Measurements from ENCODE around the gene KCNG4. TPM values are rescaled to one million over a fixed set of nuclear protein-coding genes. Genes with fewer than 3 reads are reported as not detected.
A peak's percentile ranks its signal among the peaks of the same experiment; 100 is the strongest.

KCNG4 gene
- total RNA-seq, 1 donor from 2014 or later = not detected

DNA sequence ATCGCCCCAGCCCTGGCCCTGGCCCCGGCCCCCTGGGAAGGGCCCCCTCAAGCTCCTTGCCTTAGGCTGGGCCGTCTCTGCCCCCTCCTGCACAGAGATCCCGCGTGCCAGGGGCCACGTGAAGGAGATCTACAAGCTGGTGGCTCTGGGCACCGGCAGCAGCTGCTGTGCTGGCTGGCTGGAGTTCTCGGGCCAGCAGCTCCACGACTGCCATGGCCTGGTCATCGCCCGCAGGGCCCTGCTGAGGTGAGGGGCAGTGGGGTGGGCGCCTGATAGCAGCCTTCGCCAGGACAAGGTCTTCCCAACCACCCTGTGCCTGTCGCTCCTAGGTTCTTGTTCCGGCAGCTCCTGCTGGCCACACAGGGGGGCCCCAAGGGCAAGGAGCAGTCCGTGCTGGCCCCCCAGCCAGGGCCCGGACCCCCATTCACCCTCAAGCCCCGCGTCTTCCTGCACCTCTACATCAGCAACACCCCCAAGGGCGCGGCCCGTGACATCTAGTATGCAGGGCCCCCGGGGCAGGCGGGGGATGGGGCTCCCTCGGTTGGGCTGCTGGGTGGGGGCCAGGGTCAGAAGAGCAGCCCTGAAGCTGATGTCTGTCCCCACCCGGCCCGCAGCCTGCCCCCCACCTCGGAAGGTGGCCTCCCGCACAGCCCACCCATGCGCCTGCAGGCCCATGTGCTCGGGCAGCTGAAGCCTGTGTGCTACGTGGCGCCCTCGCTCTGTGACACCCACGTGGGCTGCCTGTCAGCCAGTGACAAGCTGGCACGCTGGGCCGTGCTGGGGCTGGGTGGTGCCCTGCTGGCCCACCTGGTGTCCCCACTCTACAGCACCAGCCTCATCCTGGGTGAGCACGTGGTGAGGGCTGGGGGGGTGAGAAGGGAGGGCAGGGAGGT lies 44.4 kb downstream of the KCNG4 start:
- Mint-ChIP-seq H3K36me3 (ENCODE audit: low read depth, unreplicated experiment) (no peaks in the 10 kb centered on the region), H3K4me1 (ENCODE audit: unreplicated experiment) (peaks cover 17% of the 10 kb centered on the region), H3K27ac (ENCODE audit: unreplicated experiment) (no peak overlapping the region), H3K27me3 (ENCODE audit: unreplicated experiment) (peaks cover 4% of the 10 kb centered on the region), H3K9me3 (ENCODE audit: unreplicated experiment) (no peaks in the 10 kb centered on the region), H3K4me3 (ENCODE audit: unreplicated experiment) (no peak overlapping the region)
- no peak for DNase-seq (ENCODE audit: low spot score)
- TF ChIP-seq, protein P1, sequence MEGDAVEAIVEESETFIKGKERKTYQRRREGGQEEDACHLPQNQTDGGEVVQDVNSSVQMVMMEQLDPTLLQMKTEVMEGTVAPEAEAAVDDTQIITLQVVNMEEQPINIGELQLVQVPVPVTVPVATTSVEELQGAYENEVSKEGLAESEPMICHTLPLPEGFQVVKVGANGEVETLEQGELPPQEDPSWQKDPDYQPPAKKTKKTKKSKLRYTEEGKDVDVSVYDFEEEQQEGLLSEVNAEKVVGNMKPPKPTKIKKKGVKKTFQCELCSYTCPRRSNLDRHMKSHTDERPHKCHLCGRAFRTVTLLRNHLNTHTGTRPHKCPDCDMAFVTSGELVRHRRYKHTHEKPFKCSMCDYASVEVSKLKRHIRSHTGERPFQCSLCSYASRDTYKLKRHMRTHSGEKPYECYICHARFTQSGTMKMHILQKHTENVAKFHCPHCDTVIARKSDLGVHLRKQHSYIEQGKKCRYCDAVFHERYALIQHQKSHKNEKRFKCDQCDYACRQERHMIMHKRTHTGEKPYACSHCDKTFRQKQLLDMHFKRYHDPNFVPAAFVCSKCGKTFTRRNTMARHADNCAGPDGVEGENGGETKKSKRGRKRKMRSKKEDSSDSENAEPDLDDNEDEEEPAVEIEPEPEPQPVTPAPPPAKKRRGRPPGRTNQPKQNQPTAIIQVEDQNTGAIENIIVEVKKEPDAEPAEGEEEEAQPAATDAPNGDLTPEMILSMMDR (IDR thresholded peaks at IDR 0.05; ENCODE audit: unreplicated experiment) = no peak

GRCh38 chr16:84194470-84195200 lies 45.2 kb downstream of the KCNG4 start:
- H3K27me3 Mint-ChIP-seq (ENCODE audit: unreplicated experiment) = peaks cover 4% of the 10 kb centered on the region
- no peak for DNase-seq (ENCODE audit: low spot score)
- H3K27ac Mint-ChIP-seq (ENCODE audit: unreplicated experiment) = peak overlapping the region; percentile 18
- no peak overlapping the region for H3K4me3 Mint-ChIP-seq (ENCODE audit: unreplicated experiment)
- no peaks in the 10 kb centered on the region for H3K36me3 Mint-ChIP-seq (ENCODE audit: low read depth, unreplicated experiment)
- H3K9me3 Mint-ChIP-seq (ENCODE audit: unreplicated experiment) = no peaks in the 10 kb centered on the region
- peaks cover 17% of the 10 kb centered on the region for H3K4me1 Mint-ChIP-seq (ENCODE audit: unreplicated experiment)
- TF ChIP-seq, protein P1 (IDR thresholded peaks at IDR 0.05; ENCODE audit: unreplicated experiment) = no peak

DNA sequence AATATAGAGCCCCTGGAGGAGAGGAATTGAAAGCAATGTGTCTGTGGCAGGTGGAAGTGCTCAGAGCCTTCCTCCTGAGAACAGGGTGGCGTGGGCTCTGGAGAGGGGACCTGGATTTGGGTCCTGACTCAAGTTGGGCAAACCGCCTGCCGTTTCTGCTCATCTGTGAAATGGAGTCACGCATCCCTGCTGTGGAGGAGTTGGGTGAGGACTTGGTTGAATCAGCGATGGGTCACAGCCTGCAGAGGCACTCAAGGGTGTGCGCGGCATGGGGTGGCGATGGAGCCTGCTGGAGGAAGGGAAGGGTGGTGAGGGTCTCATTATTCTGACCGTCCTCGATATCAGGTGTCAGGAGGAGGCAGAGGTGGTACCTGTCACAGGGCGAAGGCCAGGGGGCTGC lies 45.8 kb downstream of the KCNG4 start:
- peaks cover 17% of the 10 kb centered on the region for H3K4me1 Mint-ChIP-seq (ENCODE audit: unreplicated experiment)
- peaks cover 4% of the 10 kb centered on the region for H3K27me3 Mint-ChIP-seq (ENCODE audit: unreplicated experiment)
- no peak overlapping the region for H3K27ac Mint-ChIP-seq (ENCODE audit: unreplicated experiment)
- H3K36me3 Mint-ChIP-seq (ENCODE audit: low read depth, unreplicated experiment) = no peaks in the 10 kb centered on the region
- TF ChIP-seq, protein P1 (IDR thresholded peaks at IDR 0.05; ENCODE audit: unreplicated experiment) = no peak
- no peak overlapping the region for H3K4me3 Mint-ChIP-seq (ENCODE audit: unreplicated experiment)
- H3K9me3 Mint-ChIP-seq (ENCODE audit: unreplicated experiment) = no peaks in the 10 kb centered on the region
- no peak for DNase-seq (ENCODE audit: low spot score)

GRCh38 chr16:84193480-84193879 lies 46.3 kb downstream of the KCNG4 start:
- Mint-ChIP-seq H3K36me3 (ENCODE audit: low read depth, unreplicated experiment) (no peaks in the 10 kb centered on the region), H3K9me3 (ENCODE audit: unreplicated experiment) (no peaks in the 10 kb centered on the region), H3K27ac (ENCODE audit: unreplicated experiment) (no peak overlapping the region), H3K27me3 (ENCODE audit: unreplicated experiment) (peaks cover 3% of the 10 kb centered on the region), H3K4me3 (ENCODE audit: unreplicated experiment) (no peak overlapping the region), H3K4me1 (ENCODE audit: unreplicated experiment) (peaks cover 17% of the 10 kb centered on the region)
- TF ChIP-seq, protein P1 (IDR thresholded peaks at IDR 0.05; ENCODE audit: unreplicated experiment) = no peak
- DNase-seq (ENCODE audit: low spot score) = no peak

GRCh38 chr16:84191466-84191865 lies 48.3 kb downstream of the KCNG4 start:
- TF ChIP-seq, protein P1 (IDR thresholded peaks at IDR 0.05; ENCODE audit: unreplicated experiment) = no peak
- Mint-ChIP-seq H3K27ac (ENCODE audit: unreplicated experiment) (no peak overlapping the region), H3K4me3 (ENCODE audit: unreplicated experiment) (no peak overlapping the region), H3K4me1 (ENCODE audit: unreplicated experiment) (peaks cover 17% of the 10 kb centered on the region), H3K27me3 (ENCODE audit: unreplicated experiment) (no peaks in the 10 kb centered on the region), H3K9me3 (ENCODE audit: unreplicated experiment) (no peaks in the 10 kb centered on the region), H3K36me3 (ENCODE audit: low read depth, unreplicated experiment) (no peaks in the 10 kb centered on the region)
- DNase-seq (ENCODE audit: low spot score) = no peak

Measured in endothelial cell (in vitro differentiated cells).